Measurements from ENCODE around the gene RAB13.

The RAB13 gene

DNA sequence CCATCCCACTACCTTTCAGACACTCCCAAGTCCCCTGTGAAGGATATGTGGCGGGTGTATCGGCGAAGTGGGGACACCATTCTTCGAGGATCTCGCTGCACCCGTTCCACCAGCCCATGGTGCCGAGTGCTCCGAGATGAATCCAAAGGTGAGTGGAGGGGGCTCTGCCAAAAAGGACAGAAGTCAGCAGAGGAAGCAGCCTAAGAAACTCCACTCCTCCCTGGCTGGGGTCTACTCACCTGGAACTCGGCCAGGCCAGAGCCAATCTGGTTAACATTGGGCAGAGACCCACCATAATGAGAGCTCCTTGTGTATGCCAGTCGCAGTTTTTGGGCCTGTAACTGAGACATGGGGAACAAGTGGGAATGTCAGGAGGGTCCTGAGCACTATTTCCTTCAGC, 31.3 kb downstream of the RAB13 start:
- DNase-seq: no peak

DNA sequence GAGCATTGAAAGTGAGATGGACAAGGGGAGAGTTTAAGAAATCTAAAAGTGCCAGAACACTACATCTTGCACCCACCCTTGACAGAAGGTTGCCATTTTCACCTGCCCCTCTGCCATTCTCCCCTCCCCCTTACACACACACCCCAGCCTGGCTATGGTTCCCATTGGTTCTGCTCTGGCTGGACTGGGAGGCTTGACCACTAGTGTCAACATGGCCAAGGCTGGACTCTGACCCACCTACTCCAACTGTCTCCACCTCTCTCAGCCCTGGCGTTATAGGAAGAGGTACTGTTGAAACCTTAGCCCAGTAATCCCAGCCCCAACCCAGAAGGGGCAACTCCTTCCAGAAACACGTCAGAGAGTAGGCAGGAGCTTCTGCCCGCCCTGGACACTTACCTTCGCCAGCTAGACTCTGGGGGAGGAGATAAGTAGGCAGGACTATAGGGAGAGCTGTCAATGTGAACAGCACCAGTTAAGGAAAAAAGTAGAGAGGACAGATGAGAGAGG, 32.2 kb downstream of the RAB13 start:
- no peak for DNase-seq

DNA sequence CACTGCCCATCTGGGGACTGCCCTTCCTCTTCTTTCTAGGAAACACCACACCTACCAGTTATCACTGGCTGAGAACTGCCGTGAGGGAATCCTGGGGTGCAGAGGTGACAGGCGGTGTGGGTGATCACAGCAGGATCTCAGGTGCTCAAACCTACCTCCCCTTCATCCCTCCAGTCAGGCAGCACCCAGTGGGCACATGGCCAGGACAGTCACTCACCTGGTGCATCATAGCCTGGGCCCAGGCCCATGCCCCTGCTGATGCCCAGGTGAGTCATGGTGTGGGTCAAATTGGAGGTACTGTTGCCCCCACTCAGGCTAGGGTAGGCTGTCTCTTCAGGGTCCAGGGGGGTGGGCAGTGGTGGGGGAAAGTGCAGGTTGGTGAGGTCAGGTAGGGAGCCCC, 34.3 kb downstream of the RAB13 start:
- no peak for DNase-seq

DNA sequence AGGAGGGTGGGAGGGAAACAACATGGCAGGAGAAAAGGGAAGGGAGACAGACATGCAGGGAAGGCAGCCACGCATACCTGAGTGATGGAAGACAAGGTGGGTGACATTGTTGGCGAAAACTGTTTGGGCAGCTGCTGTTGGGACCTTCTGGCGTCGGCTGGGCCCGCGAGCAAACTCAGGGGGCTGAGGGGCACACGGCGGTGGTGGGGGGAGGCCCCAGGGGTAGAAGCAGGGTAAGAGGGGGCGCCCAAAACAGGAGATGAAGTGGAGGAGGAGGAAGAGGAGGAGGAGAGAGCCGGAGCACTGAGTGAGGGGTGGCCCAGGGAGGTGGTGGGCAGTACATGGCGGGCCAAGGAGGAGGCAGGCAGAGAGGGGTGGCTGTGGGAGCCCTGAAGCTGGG, 35.0 kb downstream of the RAB13 start:
- DNase-seq: no peak

DNA sequence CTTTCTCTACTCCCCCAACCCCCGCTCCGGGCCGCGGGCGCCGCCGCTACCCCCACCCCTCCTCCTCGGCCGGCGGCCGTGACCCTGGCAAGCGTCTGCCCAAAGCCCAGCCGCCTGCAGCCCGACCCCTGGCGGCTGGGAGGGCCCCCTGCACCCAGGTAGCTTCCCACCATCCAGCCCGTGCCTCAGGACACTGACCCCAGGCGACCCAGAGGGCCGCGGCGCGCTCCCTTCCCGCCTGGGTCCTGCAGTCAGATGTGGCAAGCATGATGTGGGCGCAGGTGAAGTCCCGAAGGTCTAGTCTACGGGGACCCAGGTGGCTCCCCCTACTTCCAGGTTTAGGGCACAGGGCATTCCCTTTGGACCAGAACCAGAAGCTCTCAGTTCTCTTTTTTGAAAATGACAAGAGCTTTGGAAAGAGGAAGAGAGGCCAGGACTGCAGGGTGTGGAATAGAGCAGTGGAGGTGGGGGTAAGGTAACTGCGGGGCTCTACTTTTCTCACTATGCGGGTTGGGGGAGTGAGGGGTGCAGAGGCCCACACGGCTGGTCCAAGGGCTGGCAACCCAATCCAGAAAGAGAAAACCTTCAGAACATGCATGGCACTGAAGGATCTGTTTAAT, 39.4 kb downstream of the RAB13 start, which contains the start of gene DENND4B:
TSS of gene DENND4B (minus strand) at position 97 of the 620 bp plus-strand sequence. CDS start 2,344 bp downstream, outside the sequence.
- no peak for DNase-seq

DNA sequence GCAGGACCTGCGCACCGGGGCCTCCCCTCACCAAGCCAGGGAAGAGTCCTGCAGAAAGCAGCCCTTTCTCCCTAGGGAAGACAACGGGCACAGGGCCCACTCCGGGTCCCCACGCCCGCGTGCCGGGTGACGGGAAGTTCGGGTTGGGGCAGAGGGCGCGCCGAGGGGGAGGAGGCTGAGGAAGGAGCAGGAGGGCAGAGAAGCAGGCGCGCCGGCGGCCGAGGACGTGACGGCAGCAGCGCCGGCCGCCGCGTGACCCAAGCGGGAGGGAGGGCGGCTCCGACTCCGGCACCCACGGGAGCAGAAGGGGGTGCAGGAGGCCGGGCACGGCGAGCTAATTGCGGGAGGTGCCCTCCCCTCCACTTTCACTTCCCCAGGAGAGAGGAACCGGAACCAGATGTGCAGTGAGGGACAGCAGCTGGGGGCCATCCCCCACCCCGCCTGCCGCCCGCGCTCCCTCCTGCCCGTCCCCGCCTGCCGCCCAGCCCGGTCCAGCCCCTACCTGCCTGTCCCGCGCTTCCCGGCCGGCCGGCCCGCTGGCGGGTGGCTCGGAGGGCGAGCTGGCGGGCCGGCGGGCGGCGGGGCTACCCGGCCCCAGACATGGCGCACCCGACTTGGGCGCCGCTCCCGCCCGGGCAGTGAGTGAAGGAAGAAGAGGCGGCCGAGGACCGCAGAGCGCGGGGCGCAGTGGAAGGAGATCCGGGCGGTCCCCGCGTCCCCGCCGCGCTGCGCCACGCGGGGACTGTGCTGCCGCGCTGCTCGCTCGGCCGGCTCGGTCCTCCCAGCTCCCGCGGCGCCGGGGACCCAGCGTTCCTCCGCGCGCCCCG, 40.1 kb downstream of the RAB13 start:
- DNase-seq: peak; percentile 71

DNA sequence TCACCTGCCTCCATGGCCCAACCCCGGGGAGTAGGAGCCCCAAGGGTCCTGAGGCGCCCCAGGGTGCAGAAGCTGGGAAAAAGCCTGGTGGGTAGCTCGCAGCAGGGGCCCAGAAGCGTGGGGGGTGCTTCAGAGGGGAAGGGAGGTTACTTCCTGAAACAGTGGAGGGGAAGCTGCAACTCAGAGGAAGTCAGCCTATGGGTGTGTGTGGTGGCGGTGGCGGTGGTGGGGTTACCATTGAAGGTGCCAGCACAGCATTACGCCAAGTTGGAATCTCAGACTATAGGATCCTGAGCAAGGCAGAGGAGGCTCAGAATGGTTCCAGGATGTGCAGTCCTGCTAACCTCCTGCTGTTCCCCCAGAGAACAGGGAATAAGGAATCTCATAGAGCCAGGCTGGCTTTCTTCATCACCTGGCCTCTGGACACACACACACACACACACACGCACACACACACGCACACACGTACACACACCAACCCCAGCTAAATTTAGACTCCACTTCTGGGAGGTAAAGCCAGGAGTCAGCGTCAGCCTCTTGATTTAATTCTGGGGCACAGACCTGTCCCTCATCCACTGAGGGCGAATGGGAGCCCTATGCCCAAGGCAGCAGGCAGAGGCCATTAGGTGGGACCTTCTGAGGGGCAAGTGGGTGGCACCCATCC, 40.9 kb downstream of the RAB13 start:
- DNase-seq: peak; percentile 86

DNA sequence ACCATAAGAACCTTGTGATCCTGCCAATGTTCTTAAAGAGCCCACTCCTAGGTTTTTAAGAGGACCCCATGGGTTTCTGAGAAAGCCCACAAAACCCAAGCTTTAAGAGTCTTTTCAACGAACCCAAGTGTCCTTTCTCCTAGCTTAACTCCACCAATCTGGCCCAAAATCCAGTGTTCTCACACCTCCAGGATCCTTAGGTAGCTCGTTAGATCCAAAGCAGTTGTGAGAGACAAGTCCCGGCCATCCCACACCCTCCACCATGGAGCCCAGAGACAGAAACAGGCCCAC, 41.4 kb downstream of the RAB13 start:
- no peak for DNase-seq

DNA sequence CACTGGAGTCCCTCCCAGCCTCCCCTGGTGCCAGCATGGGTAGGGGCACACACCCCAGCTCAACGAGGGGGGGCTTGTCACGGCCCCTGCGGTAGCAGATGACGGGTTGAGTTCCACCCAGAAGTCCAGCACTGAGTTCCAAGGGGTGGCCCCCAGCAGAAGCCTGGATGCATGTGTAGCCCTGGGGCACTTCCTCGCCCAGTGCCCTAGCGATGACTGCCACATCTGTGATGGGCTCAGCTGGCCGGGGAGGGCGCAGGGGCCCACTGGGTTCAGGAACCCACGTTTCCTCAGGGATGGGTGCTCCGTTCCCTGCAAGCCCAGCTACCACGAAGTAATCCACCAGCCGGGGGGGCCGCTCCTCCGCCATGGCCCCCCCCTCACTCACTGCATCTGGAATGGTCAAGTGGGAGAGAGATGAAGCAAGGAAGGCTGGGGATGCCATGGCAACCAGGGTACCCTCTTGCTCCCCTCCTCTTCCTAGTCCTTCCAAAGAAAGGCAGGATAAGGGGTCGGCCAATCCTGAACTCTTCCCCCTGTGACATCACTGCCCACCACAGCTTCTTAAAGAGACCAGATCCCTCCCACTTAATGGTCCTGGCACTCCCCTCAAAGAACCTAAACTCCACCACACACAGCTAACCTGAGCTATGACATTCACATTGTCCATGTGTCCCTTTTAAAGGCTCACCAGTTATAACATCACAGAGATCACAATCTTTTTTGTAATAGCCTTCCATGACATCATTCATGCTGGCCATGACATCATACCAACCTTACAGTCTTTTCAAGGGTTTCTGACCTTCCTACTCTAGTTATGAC, 41.9 kb downstream of the RAB13 start:
- no peak for DNase-seq

DNA sequence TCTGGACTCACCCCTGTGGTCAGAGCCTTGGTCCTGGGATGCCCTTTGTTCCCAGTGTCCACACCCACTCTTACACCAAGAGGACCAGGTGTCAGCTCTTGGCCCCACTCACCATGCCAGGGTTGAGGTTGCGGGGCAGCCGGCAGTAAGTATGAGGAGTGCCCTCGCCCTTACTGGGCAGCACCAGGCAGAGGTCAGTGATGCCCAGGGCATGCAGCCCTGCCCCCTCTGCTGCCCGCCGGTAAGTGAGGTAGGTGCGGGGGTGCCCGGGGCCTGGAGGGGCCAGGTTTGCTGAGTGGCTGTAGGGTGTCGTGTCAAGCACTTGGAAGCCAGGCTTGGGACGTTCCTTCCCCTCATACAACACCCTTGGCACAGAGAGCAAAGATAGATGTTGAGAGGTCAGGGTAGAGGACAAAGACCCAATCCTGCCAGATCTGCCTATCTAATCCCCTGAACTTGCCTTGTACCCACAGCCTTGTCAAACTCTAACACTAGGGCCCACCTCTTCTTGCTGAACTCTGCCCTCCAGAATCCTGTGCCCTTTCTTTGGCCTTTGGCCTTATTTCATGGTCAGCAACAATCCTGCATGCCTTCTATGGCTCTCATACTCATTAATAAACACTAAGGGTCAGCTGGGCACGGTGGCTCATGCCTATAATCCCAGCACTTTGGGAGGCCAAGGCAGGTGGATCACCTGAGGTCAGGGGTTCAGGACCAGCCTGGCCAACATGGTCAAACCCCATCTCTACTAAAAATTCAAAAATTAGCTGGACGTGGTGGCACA, 43.2 kb downstream of the RAB13 start:
- DNase-seq: no peak

DNA sequence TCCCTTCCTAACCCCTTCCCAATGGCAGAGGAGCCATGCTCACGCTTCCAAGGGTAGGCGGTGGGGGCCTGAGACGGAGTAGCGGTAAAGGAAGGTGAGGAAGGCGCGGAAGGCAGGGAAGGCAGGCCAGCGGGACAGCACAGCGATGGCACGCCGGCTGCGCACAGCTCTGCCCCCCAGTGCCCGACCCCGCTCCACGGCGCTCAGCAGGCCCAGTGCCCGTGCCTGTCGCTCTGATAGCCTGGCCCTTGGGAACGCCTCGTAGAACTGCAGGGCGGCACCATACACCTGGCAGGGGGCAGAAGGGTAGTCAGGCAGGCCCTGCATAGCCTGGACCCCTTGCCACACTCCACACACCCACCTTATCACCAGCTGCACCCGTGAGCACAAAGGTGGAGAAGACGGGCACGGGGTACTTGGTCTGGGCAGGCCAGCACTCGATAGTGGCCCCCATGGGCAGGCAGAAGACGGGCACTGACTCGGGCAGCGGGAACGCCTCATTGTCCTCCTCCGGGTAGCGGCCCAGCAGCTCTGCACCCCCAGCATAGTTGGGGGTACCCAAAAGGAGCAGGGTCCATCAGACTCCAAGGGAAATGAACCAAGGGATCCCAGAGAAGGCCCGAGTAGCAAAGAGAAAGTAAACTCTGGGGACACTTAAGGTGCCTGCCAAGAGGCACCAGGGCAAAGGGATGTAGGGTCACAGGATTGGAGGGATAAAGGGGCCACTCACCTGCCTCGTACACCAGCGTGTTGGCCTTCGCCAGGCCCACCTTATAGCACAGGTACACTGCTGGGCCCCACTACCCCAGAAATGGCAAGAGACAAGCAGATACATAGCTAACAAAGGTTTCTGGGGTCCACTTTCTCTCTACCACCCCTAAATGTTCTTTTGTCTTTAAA, 44.1 kb downstream of the RAB13 start:
- DNase-seq: no peak

DNA sequence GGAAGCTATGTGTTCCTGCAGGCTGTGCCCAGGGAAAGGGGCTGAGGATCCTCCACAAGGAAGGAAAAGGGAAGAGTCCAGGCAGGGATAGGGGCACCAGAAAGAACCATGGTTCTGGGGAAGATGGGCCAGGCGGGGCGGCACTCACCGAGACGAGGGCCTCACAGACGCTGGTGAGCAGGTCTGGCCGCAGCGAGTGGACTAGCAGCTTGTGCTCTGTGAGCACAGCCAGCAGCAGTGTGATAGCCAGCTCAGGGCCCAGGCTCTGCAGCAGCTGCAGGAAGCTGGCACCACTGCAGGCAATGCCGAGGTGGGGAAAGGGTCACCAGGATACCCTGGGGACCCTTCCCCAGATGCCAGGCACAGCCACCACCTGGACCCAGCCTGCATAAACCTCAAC, 45.4 kb downstream of the RAB13 start:
- no peak for DNase-seq

DNA sequence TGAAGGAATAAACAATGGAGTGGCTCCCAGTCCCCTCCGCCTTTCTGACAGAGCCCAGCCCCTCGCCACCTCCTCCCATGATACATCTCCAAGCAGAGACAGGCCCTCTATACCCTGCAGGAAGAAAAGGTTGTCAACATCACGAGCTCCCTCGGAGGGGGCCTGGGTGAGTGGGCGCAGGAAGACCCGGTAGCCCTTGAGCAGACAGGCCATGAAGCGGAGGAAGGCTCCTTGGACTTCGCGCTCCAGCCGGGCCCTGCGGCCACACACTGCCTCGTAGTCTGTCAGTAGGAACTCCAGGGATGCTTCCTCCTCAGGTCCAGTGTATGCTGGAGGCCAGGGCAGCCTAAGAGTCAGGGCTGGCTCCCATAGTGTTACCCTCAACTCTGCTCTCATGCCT, 46.7 kb downstream of the RAB13 start:
- no peak for DNase-seq

DNA sequence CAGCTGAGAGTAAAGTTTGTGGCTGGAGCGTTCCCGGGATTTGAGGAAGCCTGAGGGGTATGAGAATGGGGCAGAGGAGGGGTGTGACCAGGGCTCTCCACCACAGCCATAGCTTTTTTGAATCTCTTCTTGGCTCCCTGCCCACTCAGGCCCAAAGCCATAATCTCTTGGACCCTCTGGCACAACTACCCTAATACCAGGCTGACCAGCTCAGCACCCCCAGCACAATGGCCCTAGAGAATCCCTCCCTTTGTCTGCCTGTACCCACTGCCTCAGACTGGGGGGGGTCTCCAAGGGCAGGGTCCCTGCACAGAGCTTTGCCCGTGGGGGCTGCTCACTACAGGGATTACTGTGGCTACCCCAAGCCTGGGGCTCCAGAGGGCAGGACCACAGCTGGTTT, 47.1 kb downstream of the RAB13 start:
- DNase-seq: no peak

DNA sequence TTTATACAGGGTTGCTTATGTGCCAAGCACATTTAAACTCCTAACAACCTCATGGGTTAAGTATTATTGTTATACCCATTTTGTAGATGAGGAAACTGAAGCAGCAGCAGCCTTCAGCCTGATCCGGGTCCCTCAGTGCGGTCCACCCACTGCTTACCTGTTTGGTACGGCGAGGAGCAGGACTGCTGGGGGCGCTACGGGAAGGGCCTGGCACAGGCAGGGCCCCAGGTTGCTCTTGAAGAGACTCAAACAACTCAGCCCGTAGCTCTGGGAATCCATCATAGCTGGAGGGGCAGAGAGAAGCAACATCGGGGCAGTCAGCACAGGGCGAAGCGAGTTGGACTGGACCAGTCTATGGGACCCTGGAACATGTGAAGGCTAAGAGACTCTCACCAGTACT, 48.8 kb downstream of the RAB13 start:
- DNase-seq: no peak

DNA sequence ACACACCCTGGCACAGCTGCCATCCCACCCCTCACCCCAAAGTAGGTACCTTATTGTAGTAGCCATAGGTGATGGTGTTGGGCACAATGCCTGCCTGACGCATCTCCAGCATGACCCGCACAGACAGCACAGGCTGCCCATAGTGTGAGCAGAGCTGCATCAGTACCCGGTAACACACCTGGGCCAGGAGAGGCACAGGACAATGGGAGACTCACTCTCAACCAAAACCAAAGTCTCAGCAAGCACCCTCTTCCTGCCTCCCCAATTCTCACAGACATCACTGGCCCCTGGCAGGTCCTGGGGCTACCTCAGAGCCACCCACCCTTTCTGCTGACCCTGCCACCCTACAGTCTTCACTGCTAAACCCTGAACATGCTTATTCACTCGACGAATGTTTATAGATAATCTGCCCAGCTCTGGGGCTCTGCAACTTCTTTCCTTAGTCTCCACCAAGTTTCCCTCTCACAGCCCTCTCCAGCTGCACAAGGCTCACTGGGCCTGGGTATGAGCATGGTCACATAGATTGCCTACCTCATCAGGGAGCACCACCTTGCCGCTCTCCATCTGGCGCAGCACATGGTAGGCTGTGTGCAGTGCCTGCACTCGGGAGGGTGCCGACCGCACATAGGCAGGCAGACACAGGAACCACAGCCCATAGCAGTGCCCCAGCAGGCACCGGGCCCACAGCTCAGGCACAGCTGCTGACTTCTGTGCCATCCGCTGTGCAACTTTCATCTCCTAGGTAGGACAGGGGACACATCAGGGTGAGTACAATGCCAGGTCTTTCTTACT, 49.9 kb downstream of the RAB13 start:
- no peak for DNase-seq

DNA sequence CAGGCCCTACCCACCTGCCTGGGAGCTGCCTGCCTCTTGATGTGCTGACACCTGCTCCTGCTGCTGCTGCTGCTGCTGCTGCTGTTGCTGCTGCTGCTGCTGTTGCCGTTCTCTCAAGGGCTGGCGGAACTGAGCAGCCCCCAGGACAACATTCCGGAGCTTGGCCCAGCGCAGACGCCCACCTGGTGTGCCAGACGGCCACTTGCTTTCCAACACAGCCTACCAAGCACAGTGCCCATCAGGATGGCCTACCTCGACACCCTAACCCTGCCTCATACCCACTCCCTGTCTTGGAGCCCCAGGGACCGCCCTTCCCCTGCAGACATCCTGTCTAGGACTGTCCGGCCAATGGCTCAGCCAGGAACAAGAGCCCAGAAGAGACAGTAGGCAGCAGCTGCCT, 51.4 kb downstream of the RAB13 start:
- DNase-seq: no peak

DNA sequence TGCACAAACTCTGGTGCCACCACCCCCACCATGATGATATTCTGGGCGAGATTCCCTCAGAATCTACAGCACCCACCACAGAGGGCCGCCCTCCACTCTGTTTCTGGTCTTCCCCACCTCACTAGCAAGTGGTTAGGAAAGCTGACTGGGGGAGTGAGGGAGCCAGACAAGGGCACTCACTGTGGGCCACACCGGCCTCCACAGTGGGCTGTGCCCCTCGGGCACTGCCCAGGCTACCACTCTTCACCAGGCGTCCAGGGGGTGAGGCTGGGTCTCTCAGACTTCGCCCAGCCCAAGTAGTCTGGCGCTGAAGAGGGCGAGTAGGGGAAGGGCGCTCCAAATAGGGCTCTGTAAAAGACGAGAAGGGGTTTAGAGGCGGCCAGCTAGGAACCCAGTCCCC, 52.2 kb downstream of the RAB13 start:
- no peak for DNase-seq

DNA sequence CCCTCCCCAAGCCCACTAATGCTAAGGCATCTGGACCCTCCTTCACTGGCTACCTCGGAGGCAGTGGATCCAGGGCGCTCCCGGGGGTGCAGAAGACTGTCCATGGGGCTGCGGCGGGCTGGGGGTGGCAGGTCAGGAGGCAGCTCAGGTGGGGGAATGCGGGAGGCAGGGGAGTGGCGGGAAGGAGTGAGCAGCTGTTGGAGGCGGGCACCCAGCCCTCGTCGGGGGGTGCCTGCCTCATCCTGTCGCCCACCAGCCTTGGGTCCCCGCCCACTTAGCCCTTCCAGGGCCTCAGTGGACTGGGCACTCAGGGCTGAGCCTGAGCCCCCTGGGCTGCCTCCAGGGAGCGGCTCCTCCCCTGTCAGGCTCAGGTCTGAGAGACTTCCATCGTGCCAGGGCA, 52.7 kb downstream of the RAB13 start:
- no peak for DNase-seq
